Mononuclear cell (primary cell): ENCODE data around the gene ZBTB5. TPM values are rescaled to one million over a fixed set of nuclear protein-coding genes. Genes with fewer than 3 reads are reported as not detected.
"Not testable (repeated sequence)": the region's sequence is repeated elsewhere in the genome, so short reads cannot be mapped to it uniquely, and the experiment has no call there.

Source experiments
- H3K27me3 ChIP-seq: 2 replicates; pipeline ENCODE4 v1.6.0; 2011; ENCODE audit warnings: low read length, control low read depth; ENCODE audit not compliant: insufficient read depth
- H3K4me1 ChIP-seq: 2 replicates; pipeline ENCODE4 v1.5.1; 2011; ENCODE audit warnings: mild to moderate bottlenecking, low read length, control low read depth; ENCODE audit not compliant: insufficient read depth
- H3K4me3 ChIP-seq: 2 replicates; pipeline ENCODE4 v1.5.1; 2011; ENCODE audit warnings: mild to moderate bottlenecking, low read length, moderate library complexity
- H3K9me3 ChIP-seq: 2 replicates; pipeline ENCODE4 v1.5.1; 2011; ENCODE audit warnings: low read depth, mild to moderate bottlenecking, control low read depth, low read length
- total RNA-seq: library from RNA; depleted of rRNA; stranded (reverse); fragments of >200 nt; gene quantifications from one replicate; pipeline ENCODE4 v1.2.3, GENCODE V29; 2012

The ZBTB5 gene, protein sequence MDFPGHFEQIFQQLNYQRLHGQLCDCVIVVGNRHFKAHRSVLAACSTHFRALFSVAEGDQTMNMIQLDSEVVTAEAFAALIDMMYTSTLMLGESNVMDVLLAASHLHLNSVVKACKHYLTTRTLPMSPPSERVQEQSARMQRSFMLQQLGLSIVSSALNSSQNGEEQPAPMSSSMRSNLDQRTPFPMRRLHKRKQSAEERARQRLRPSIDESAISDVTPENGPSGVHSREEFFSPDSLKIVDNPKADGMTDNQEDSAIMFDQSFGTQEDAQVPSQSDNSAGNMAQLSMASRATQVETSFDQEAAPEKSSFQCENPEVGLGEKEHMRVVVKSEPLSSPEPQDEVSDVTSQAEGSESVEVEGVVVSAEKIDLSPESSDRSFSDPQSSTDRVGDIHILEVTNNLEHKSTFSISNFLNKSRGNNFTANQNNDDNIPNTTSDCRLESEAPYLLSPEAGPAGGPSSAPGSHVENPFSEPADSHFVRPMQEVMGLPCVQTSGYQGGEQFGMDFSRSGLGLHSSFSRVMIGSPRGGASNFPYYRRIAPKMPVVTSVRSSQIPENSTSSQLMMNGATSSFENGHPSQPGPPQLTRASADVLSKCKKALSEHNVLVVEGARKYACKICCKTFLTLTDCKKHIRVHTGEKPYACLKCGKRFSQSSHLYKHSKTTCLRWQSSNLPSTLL
- 37.8 TPM for total RNA-seq

DNA sequence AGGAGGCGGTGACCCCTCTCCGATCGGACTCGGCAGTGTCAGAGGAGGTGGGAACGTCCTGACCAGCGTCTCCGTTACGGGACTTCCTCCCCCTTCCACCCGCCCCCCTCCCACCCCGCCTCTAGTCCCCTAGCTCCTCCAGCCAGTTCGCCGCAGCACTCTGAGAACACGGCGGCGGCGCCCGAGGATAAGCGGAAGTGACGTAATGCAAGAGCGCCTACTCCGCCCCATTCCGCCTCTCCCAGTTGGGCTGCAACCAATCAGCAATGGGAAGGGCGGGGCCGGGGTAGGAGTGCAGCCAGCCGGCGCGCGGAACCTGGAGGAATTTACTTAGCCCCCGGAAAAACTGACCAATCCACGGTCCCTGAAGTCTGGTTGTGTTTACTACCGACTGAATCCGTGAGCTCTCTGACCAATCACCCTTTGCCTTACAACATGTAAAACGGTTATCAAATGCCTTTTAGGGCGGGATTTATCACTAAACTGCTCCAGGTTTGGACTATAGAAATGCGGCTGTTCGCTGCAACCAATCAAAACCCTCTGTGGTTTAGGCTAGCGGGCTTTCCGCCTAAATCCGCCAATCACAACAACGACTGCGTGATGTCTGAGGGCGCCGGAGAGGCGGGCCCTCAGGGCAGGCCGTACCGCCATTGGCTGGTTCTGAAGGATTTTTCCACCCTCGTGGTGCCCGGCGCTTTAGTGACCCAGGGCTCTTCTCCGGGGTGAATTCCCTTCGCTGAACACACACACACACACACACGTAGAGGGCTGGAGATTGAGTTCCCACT is at the start of gene ZBTB5:
ZBTB5 (minus strand) TSS at position 202 of the 788 bp plus-strand sequence. CDS start 22,899 bp downstream, outside the sequence.
- Histone ChIP-seq H3K4me1 (peaks cover 25% of the 10 kb centered on the region), H3K4me3 (peak within 1 kb of the TSS; percentile 89), H3K9me3 (no peaks in the 10 kb centered on the region), H3K27me3 (no peaks in the 10 kb centered on the region)

GRCh38 chr9:37514999-37515398 is 49.7 kb upstream of the ZBTB5 start:
- H3K4me3 ChIP-seq = no peak overlapping the region
- no peaks in the 10 kb centered on the region for H3K27me3 ChIP-seq
- H3K9me3 ChIP-seq = no peaks in the 10 kb centered on the region
- H3K4me1 ChIP-seq = no peaks in the 10 kb centered on the region

GRCh38 chr9:37514415-37514814 is 49.2 kb upstream of the ZBTB5 start:
- H3K27me3 ChIP-seq, H3K4me3 ChIP-seq, H3K4me1 ChIP-seq, H3K9me3 ChIP-seq: not testable (repeated sequence)

- Histone ChIP-seq H3K27me3 (no peaks in the 10 kb centered on the region), H3K9me3 (no peaks in the 10 kb centered on the region), H3K4me1 (no peaks in the 10 kb centered on the region), H3K4me3 (no peak overlapping the region)
These were observed 47.2 kb upstream of the ZBTB5 start for GRCh38 chr9:37512437-37512836.

- Histone ChIP-seq H3K9me3 (no peaks in the 10 kb centered on the region), H3K27me3 (no peaks in the 10 kb centered on the region), H3K4me3 (no peak overlapping the region), H3K4me1 (no peaks in the 10 kb centered on the region)
These were observed 46.1 kb upstream of the ZBTB5 start for GRCh38 chr9:37511016-37512010.

- not testable (repeated sequence) for H3K27me3 ChIP-seq, H3K4me1 ChIP-seq, H3K9me3 ChIP-seq, H3K4me3 ChIP-seq
These were observed 44.8 kb upstream of the ZBTB5 start for GRCh38 chr9:37510053-37510452.

- Histone ChIP-seq H3K27me3 (no peaks in the 10 kb centered on the region), H3K4me3 (no peak overlapping the region), H3K9me3 (no peaks in the 10 kb centered on the region), H3K4me1 (no peaks in the 10 kb centered on the region)
These were observed 44.3 kb upstream of the ZBTB5 start for GRCh38 chr9:37509536-37509935.

GRCh38 chr9:37508834-37509206 is 43.6 kb upstream of the ZBTB5 start:
- Histone ChIP-seq H3K4me1 (peaks cover under 1% of the 10 kb centered on the region), H3K9me3 (no peaks in the 10 kb centered on the region), H3K4me3 (no peak overlapping the region), H3K27me3 (no peaks in the 10 kb centered on the region)

GRCh38 chr9:37508135-37508833 is 43.0 kb upstream of the ZBTB5 start:
- no peaks in the 10 kb centered on the region for H3K27me3 ChIP-seq
- no peaks in the 10 kb centered on the region for H3K9me3 ChIP-seq
- H3K4me1 ChIP-seq = peaks cover 6% of the 10 kb centered on the region
- no peak overlapping the region for H3K4me3 ChIP-seq

GRCh38 chr9:37507566-37508134 is 42.4 kb upstream of the ZBTB5 start:
- H3K9me3 ChIP-seq = no peaks in the 10 kb centered on the region
- H3K4me3 ChIP-seq = no peak overlapping the region
- no peaks in the 10 kb centered on the region for H3K27me3 ChIP-seq
- peaks cover 7% of the 10 kb centered on the region for H3K4me1 ChIP-seq

- no peaks in the 10 kb centered on the region for H3K9me3 ChIP-seq
- H3K4me3 ChIP-seq = no peak overlapping the region
- peaks cover 7% of the 10 kb centered on the region for H3K4me1 ChIP-seq
- no peaks in the 10 kb centered on the region for H3K27me3 ChIP-seq
These were observed 39.4 kb upstream of the ZBTB5 start for GRCh38 chr9:37504605-37505004.

GRCh38 chr9:37503736-37504135 is 38.5 kb upstream of the ZBTB5 start:
- Histone ChIP-seq H3K4me3 (no peak overlapping the region), H3K9me3 (no peaks in the 10 kb centered on the region), H3K4me1 (peaks cover 7% of the 10 kb centered on the region), H3K27me3 (no peaks in the 10 kb centered on the region)

DNA sequence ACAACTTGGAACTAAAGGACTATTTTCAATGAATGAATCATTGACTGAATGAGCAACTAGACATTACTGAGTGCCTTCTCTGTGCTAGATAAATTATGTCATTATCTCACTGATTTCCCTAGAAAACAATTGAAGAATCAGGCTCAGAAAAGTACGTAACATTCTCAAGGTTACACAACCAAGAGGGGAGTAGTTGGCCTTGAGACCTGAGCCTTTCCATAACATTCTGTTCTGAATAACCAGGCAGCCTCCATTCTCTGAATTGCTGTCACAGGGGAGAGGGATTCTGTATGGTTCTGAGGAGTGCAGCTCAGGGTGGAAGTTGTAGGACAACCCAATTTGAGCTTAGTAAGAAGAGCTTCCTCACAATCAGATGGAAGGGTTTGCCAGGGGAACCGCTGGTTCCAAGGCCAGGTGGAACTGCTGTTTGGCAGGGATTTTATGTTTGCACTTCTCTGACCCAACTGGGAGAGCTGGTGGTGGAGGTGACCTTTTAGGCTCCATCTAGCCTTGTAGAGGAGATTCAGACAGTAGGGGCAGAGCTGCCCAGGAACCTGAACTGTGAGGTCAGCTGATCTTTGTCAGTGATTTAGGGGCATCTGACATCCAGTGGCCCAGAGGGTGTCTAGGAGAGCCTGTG is 36.8 kb upstream of the ZBTB5 start:
- peaks cover 7% of the 10 kb centered on the region for H3K4me1 ChIP-seq
- no peaks in the 10 kb centered on the region for H3K9me3 ChIP-seq
- no peak overlapping the region for H3K4me3 ChIP-seq
- H3K27me3 ChIP-seq = no peaks in the 10 kb centered on the region
